SK-N-SH (cell line): Measurements from ENCODE around the gene PPM1A. TPM values are rescaled to one million over a fixed set of nuclear protein-coding genes. Genes with fewer than 3 reads are reported as not detected.
A peak's percentile ranks its signal among the peaks of the same experiment; 100 is the strongest.

Experiments used
- CTCF ChIA-PET: fragments of 300-600, 350-600 bp; formaldehyde crosslinking; extraction: SDS; loops from one replicate; lab custom pipeline; 2021; lab: Yijun Ruan, JAX
- POLR2A ChIA-PET: fragments of 350-600 bp; sonication (Branson Sonifier 250); formaldehyde crosslinking; extraction: SDS; loops from one replicate; lab custom pipeline; 2020; ENCODE audit warnings: antibody characterized with exemption, inconsistent platforms; lab: Yijun Ruan, JAX
- DNase-seq: peaks from one replicate; pipeline ENCODE4 v3.0.0; 2012
- H2AFZ ChIP-seq: fragments of 200-600 bp; sonication (generic); 2 replicates; pipeline ENCODE4 v1.8.1; 2016; ENCODE audit warnings: antibody characterized with exemption, mild to moderate bottlenecking, low read depth
- H3F3A ChIP-seq: fragments of 200-600 bp; sonication (generic); replicated peaks from 2 replicates; pipeline ENCODE3; 2016; ENCODE audit warnings: antibody characterized with exemption, mild to moderate bottlenecking; ENCODE audit not compliant: insufficient read depth
- H3K27ac ChIP-seq, 2 experiments: fragments of 200-500 bp in 1 of 2; fragments of 200-600 bp in 1 of 2; sonication (Bioruptor generic) in 1 of 2; sonication (generic), shearing (Covaris generic) in 1 of 2; 2 replicates each; pipeline versions ENCODE4 v1.5.1 to v1.6.1; 2014 to 2016; ENCODE audit warnings: low read depth in 2 of 2, inconsistent platforms in 1 of 2, low read length in 1 of 2, mild to moderate bottlenecking in 1 of 2, mixed read lengths in 1 of 2
- H3K27me3 ChIP-seq: fragments of 200-600 bp; sonication (generic), shearing (Covaris generic); 2 replicates; pipeline ENCODE4 v1.6.1; 2016; ENCODE audit warnings: mixed run types; ENCODE audit not compliant: insufficient read depth
- H3K36me3 ChIP-seq, 2 experiments: fragments of 200-500 bp in 1 of 2; fragments of 200-600 bp in 1 of 2; sonication (Bioruptor generic) in 1 of 2; sonication (generic) in 1 of 2; replicated peaks in 1 of 2; 2 replicates each; pipeline versions ENCODE3 to v1.5.1; 2014 to 2016; ENCODE audit warnings: low read length in 1 of 2, mild to moderate bottlenecking in 1 of 2; ENCODE audit not compliant: insufficient read depth in 2 of 2, control insufficient read depth in 1 of 2
- H3K4me1 ChIP-seq, 2 experiments: fragments of 200-500 bp in 1 of 2; fragments of 200-600 bp in 1 of 2; sonication (Bioruptor generic) in 1 of 2; sonication (generic), shearing (Covaris generic) in 1 of 2; 2 replicates each; pipeline versions ENCODE4 v1.5.1 to v1.6.1; 2014 to 2016; ENCODE audit warnings: low read depth in 1 of 2, low read length in 1 of 2, mixed run types in 1 of 2; ENCODE audit not compliant: insufficient read depth in 2 of 2, control insufficient read depth in 1 of 2
- H3K4me2 ChIP-seq: fragments of 200-600 bp; sonication (generic), shearing (Covaris generic); 2 replicates; pipeline ENCODE4 v1.6.1; 2017; ENCODE audit warnings: mixed run types
- H3K4me3 ChIP-seq, 2 experiments: fragments of 200-500 bp in 1 of 2; fragments of 200-600 bp in 1 of 2; sonication (Bioruptor generic) in 1 of 2; sonication (generic), shearing (Covaris generic) in 1 of 2; 2 replicates each; pipeline versions ENCODE4 v1.5.1 to v1.8.1; 2014 to 2016; ENCODE audit warnings: low read depth in 2 of 2, inconsistent platforms in 1 of 2, low read length in 1 of 2, mild to moderate bottlenecking in 1 of 2, mixed read lengths in 1 of 2, moderate library complexity in 1 of 2
- H3K79me2 ChIP-seq: fragments of 200-600 bp; sonication (generic); 2 replicates; pipeline ENCODE4 v1.8.1; 2017; ENCODE audit warnings: mild to moderate bottlenecking; ENCODE audit not compliant: insufficient read depth
- H3K9ac ChIP-seq: fragments of 200-600 bp; sonication (generic); 2 replicates; pipeline ENCODE4 v1.6.1; 2017; ENCODE audit warnings: mixed run types
- H3K9me2 ChIP-seq: fragments of 200-600 bp; sonication (generic); 2 replicates; pipeline ENCODE4 v1.6.1; 2017; ENCODE audit warnings: mixed run types
- H3K9me3 ChIP-seq: fragments of 200-600 bp; sonication (generic); 2 replicates; pipeline ENCODE4 v1.6.1; 2017; ENCODE audit warnings: mixed run types, mild to moderate bottlenecking, moderate library complexity
- H4K20me1 ChIP-seq: fragments of 200-600 bp; sonication (generic); 2 replicates; pipeline ENCODE4 v1.6.1; 2017; ENCODE audit warnings: mild to moderate bottlenecking, mixed run types; ENCODE audit not compliant: insufficient read depth
- CHD2 ChIP-seq: fragments of 150-350 bp; IDR thresholded peaks from 2 replicates; pipeline ENCODE4 v1.6.1; 2018; ENCODE audit warnings: low read length; ENCODE audit not compliant: partially characterized antibody
- CTCF ChIP-seq: fragments of 200-600 bp; sonication (generic); IDR thresholded peaks from 2 replicates; pipeline ENCODE4 v1.6.1; 2017; ENCODE audit warnings: antibody characterized with exemption, mild to moderate bottlenecking, moderate library complexity
- EZH2phosphoT487 ChIP-seq: fragments of 200-600 bp; sonication (generic); IDR thresholded peaks from 2 replicates; pipeline ENCODE4 v1.6.1; 2017; ENCODE audit warnings: low read depth, mixed run types, mild to moderate bottlenecking, antibody characterized with exemption, moderate library complexity, borderline replicate concordance
- FOXJ3 ChIP-seq: sonication (generic); formaldehyde crosslinking; IDR thresholded peaks from 2 replicates; pipeline ENCODE4 v1.5.1; 2020; ENCODE audit warnings: mild to moderate bottlenecking, missing genetic modification reagents
- FOXM1 ChIP-seq: IDR thresholded peaks from 2 replicates; pipeline ENCODE4 v1.4.0; 2012; ENCODE audit warnings: low read depth, mild to moderate bottlenecking
- GABPA ChIP-seq: IDR thresholded peaks from 2 replicates; pipeline ENCODE4 v1.4.0; 2012; ENCODE audit warnings: low read depth, mild to moderate bottlenecking
- IRF3 ChIP-seq: fragments of 150-350 bp; IDR thresholded peaks from 2 replicates; pipeline ENCODE4 v1.6.1; 2016; ENCODE audit warnings: mild to moderate bottlenecking, low read depth, low read length
- JUND ChIP-seq: IDR thresholded peaks from 2 replicates; pipeline ENCODE4 v1.4.0; 2012
- MAX ChIP-seq: IDR thresholded peaks from 2 replicates; pipeline ENCODE4 v1.4.0; 2012; ENCODE audit warnings: low read depth
- MXI1 ChIP-seq: IDR thresholded peaks from 2 replicates; pipeline ENCODE4 v1.6.1; 2012; ENCODE audit warnings: mild to moderate bottlenecking, low read depth, low read length, improper control_type of control experiment
- NFIC ChIP-seq: IDR thresholded peaks from 2 replicates; pipeline ENCODE4 v1.4.0; 2012; ENCODE audit warnings: borderline replicate concordance
- NRF1 ChIP-seq: IDR thresholded peaks from 2 replicates; pipeline ENCODE4 v1.6.1; 2012; ENCODE audit warnings: low read depth, mild to moderate bottlenecking, low read length
- POLR2AphosphoS5 ChIP-seq: IDR thresholded peaks from 2 replicates; pipeline ENCODE4 v1.6.1; 2012; ENCODE audit warnings: low read depth, low read length
- RCOR1 ChIP-seq: fragments of 150-350 bp; IDR thresholded peaks from 2 replicates; pipeline ENCODE4 v1.6.1; 2017; ENCODE audit warnings: antibody characterized with exemption, low read length
- REST ChIP-seq: IDR thresholded peaks from 2 replicates; pipeline ENCODE4 v1.6.1; 2012; ENCODE audit warnings: mild to moderate bottlenecking, low read depth, low read length, moderate library complexity
- RFX5 ChIP-seq: IDR thresholded peaks from 2 replicates; pipeline ENCODE4 v1.6.1; 2012; ENCODE audit warnings: mild to moderate bottlenecking, improper control_type of control experiment, low read length
- RXRA ChIP-seq: IDR thresholded peaks from 2 replicates; pipeline ENCODE4 v1.4.0; 2012; ENCODE audit warnings: low read depth, mild to moderate bottlenecking, borderline replicate concordance
- SIN3A ChIP-seq: IDR thresholded peaks from 2 replicates; pipeline ENCODE4 v1.6.1; 2012; ENCODE audit warnings: low read depth, mild to moderate bottlenecking, low read length, moderate library complexity, borderline replicate concordance
- TAF1 ChIP-seq: IDR thresholded peaks from 2 replicates; pipeline ENCODE4 v1.6.1; 2012; ENCODE audit warnings: low read depth, mild to moderate bottlenecking, low read length, moderate library complexity, borderline replicate concordance
- TCF12 ChIP-seq: IDR thresholded peaks from 2 replicates; pipeline ENCODE4 v1.4.0; 2012
- TEAD4 ChIP-seq: IDR thresholded peaks from 2 replicates; pipeline ENCODE4 v1.4.0; 2012; ENCODE audit warnings: mild to moderate bottlenecking, borderline replicate concordance; ENCODE audit not compliant: insufficient read depth
- USF1 ChIP-seq: IDR thresholded peaks from 2 replicates; pipeline ENCODE4 v1.4.0; 2012; ENCODE audit warnings: low read depth, borderline replicate concordance
- USF2 ChIP-seq: fragments of 150-350 bp; IDR thresholded peaks from 2 replicates; pipeline ENCODE4 v1.6.1; 2017; ENCODE audit warnings: antibody characterized with exemption, low read length, low read depth, borderline replicate concordance
- YY1 ChIP-seq: IDR thresholded peaks from 2 replicates; pipeline ENCODE4 v1.4.0; 2012; ENCODE audit warnings: low read depth, mild to moderate bottlenecking
- WGBS: methylation state at CpG from one replicate; pipeline ENCODE4 v1.1.6; 2017; ENCODE audit warnings: low lambda C conversion rate; 5-methylcytosine and 5-hydroxymethylcytosine counted together
- polyA plus RNA-seq, 3 experiments: library from polyadenylated mRNA; depleted of rRNA; stranded (reverse); fragments of >200 nt; gene quantifications; 2 replicates each; pipeline ENCODE4 v1.2.3, GENCODE V29; 2012

Gene PPM1A
- polyA plus RNA-seq (2012; rRNA removed): 11.6 and 12.3 TPM in 2 replicates
- 16.9 and 20.3 TPM in 2 replicates for polyA plus RNA-seq (2012; cell fraction: cytosol; rRNA removed)
- 12.0 and 30.7 TPM in 2 replicates for polyA plus RNA-seq (2012; cell fraction: nucleus; rRNA removed)

GRCh38 chr14:60248697-60249318 lies at the start of gene PPM1A:
Gene PPM1A, plus strand, starts transcription at chr14:60249221. Its CDS starts 33,483 bp downstream, at chr14:60282704.
- 0% methylated on average over 7 of the region's 74 CpGs for WGBS
- no peaks in the 10 kb centered on the region for H3K9me3 ChIP-seq
- H3K4me1 ChIP-seq: peaks cover 0 to 29% of the 10 kb centered on the region in 2 experiments; a peak in 3 of 4 replicates
- DNase-seq: peak; percentile 96
- peak within 1 kb of the TSS; percentile 78 to 82 for H3K4me3 ChIP-seq
- H2AFZ ChIP-seq: peak within 1 kb of the TSS; percentile 62
- H3K36me3 ChIP-seq: no peaks in the 10 kb centered on the region
- H4K20me1 ChIP-seq: peaks cover 40% of the 10 kb centered on the region
- H3K27me3 ChIP-seq: no peaks in the 10 kb centered on the region
- peak within 1 kb of the TSS; percentile 92 for H3K4me2 ChIP-seq
- ChIA-PET POLR2A (interaction anchor here (0.6 to 1.6 kb wide), 7 partner anchors 34 to 1361 kb away, joined by 3 to 10 read pairs (median 3); partner anchors contain the start of gene DHRS7), CTCF (interaction anchor here (0.9 to 1.7 kb wide), 4 partner anchors 37 to 101 kb away, joined by 3 to 7 read pairs (median 4); no protein-coding TSS in a partner anchor)
- H3K9me2 ChIP-seq: no peaks in the 10 kb centered on the region
- peaks cover 4% of the 10 kb centered on the region for H3F3A ChIP-seq
- peaks cover 40% of the 10 kb centered on the region for H3K79me2 ChIP-seq
- H3K9ac ChIP-seq: peak within 1 kb of the TSS; percentile 79
- peak within 1 kb of the TSS; percentile 94 to 98 for H3K27ac ChIP-seq
- TF ChIP-seq CHD2: peak; percentile 92
- no peak; the same call in 1 of the 2 replicates for TF ChIP-seq MAX
- no peak for TF ChIP-seq YY1
- TF ChIP-seq NRF1: peak; percentile 50
- peak; percentile 49 for TF ChIP-seq TAF1
- TF ChIP-seq REST: no peak
- peak; percentile 24; the same call in 1 of the 2 replicates for TF ChIP-seq JUND
- TF ChIP-seq USF1: no peak
- TF ChIP-seq USF2: no peak
- TF ChIP-seq POLR2AphosphoS5: peak; percentile 92
- TF ChIP-seq EZH2phosphoT487: no peak
- no peak for TF ChIP-seq RXRA
- TF ChIP-seq FOXM1: no peak
- TF ChIP-seq CTCF: no peak
- 0 out of 2 replicates have a peak, but pooled peaks have one; percentile 31 for TF ChIP-seq TCF12
- no peak for TF ChIP-seq TEAD4
- no peak for TF ChIP-seq IRF3
- 0 out of 2 replicates have a peak, but pooled peaks have one; percentile 21 for TF ChIP-seq SIN3A
- TF ChIP-seq RCOR1: no peak
- TF ChIP-seq GABPA: peak; percentile 41; the same call in 1 of the 2 replicates
- peak; percentile 51; the same call in 1 of the 2 replicates for TF ChIP-seq RFX5
- TF ChIP-seq MXI1: no peak
- TF ChIP-seq NFIC: no peak
- no peak for TF ChIP-seq FOXJ3
